ENCODE measurements around the gene RFPL1.
A peak's percentile ranks its signal among the peaks of the same experiment; 100 is the strongest.

The RFPL1 gene

DNA sequence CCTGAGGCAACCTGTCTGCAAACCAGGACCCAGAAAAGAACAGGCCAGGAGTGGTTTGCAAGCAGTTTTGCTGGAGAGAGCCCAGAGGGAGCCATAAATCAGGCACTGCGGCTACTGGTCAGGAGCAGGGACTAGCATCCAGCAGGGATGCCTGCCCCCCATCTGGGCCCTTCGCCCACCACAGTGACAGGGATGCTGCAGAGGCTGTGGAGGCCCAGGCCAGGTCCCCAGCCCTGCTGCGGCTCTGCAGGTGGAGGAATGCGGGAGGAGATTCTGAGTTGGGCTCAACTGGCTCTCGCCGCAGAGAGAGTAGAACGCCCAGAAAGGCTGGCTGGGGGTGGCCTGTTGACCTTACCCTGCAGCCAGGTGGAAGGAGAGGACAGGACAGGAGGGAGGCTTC lies 25.2 kb downstream of the RFPL1 start:
- no peak overlapping the region for H3K9ac ChIP-seq (ENCODE audit: low read depth, low read length)
- H3K9me3 ChIP-seq (ENCODE audit: insufficient read depth, low read depth, low read length), result no peaks in the 10 kb centered on the region
- H3K4me3 ChIP-seq (ENCODE audit: low read length), result no peak overlapping the region
- no peak overlapping the region for H3K27ac ChIP-seq (ENCODE audit: low read length)
- no peaks in the 10 kb centered on the region for H3K36me3 ChIP-seq (ENCODE audit: insufficient read depth, low read depth, low read length)
- no peaks in the 10 kb centered on the region for H3K4me1 ChIP-seq (ENCODE audit: insufficient read depth, low read length)
- peaks cover 3% of the 10 kb centered on the region for H3K27me3 ChIP-seq (ENCODE audit: insufficient read depth, low read length)

GRCh38 chr22:29464581-29464980 lies 26.2 kb downstream of the RFPL1 start:
- H3K4me1 ChIP-seq (ENCODE audit: insufficient read depth, low read length), result peaks cover 4% of the 10 kb centered on the region; the same call in 1 of the 2 replicates
- H3K27me3 ChIP-seq (ENCODE audit: insufficient read depth, low read length), result peaks cover 13% of the 10 kb centered on the region
- H3K9ac ChIP-seq (ENCODE audit: low read depth, low read length), result no peak overlapping the region
- H3K4me3 ChIP-seq (ENCODE audit: low read length), result no peak overlapping the region
- H3K36me3 ChIP-seq (ENCODE audit: insufficient read depth, low read depth, low read length), result no peaks in the 10 kb centered on the region
- H3K9me3 ChIP-seq (ENCODE audit: insufficient read depth, low read depth, low read length), result no peaks in the 10 kb centered on the region
- H3K27ac ChIP-seq (ENCODE audit: low read length), result no peak overlapping the region

GRCh38 chr22:29469755-29470154 lies 31.4 kb downstream of the RFPL1 start:
- H3K4me1 ChIP-seq (ENCODE audit: insufficient read depth, low read length), result peaks cover 8% of the 10 kb centered on the region; the same call in 1 of the 2 replicates
- H3K36me3 ChIP-seq (ENCODE audit: insufficient read depth, low read depth, low read length), result no peaks in the 10 kb centered on the region
- H3K27me3 ChIP-seq (ENCODE audit: insufficient read depth, low read length), result peaks cover 35% of the 10 kb centered on the region
- H3K27ac ChIP-seq (ENCODE audit: low read length), result no peak overlapping the region
- peak overlapping the region; percentile 73 for H3K4me3 ChIP-seq (ENCODE audit: low read length)
- peak overlapping the region; percentile 50; the same call in 1 of the 2 replicates for H3K9ac ChIP-seq (ENCODE audit: low read depth, low read length)
- no peaks in the 10 kb centered on the region for H3K9me3 ChIP-seq (ENCODE audit: insufficient read depth, low read depth, low read length)

- Histone ChIP-seq H3K9me3 (ENCODE audit: insufficient read depth, low read depth, low read length) (no peaks in the 10 kb centered on the region), H3K4me3 (ENCODE audit: low read length) (peak overlapping the region; percentile 73), H3K9ac (ENCODE audit: low read depth, low read length) (peak overlapping the region; percentile 50; the same call in 1 of the 2 replicates), H3K27me3 (ENCODE audit: insufficient read depth, low read length) (peaks cover 35% of the 10 kb centered on the region), H3K36me3 (ENCODE audit: insufficient read depth, low read depth, low read length) (no peaks in the 10 kb centered on the region), H3K27ac (ENCODE audit: low read length) (no peak overlapping the region), H3K4me1 (ENCODE audit: insufficient read depth, low read length) (peaks cover 8% of the 10 kb centered on the region; the same call in 1 of the 2 replicates)
Observed at GRCh38 chr22:29470159-29470855, 31.9 kb downstream of the RFPL1 start.

DNA sequence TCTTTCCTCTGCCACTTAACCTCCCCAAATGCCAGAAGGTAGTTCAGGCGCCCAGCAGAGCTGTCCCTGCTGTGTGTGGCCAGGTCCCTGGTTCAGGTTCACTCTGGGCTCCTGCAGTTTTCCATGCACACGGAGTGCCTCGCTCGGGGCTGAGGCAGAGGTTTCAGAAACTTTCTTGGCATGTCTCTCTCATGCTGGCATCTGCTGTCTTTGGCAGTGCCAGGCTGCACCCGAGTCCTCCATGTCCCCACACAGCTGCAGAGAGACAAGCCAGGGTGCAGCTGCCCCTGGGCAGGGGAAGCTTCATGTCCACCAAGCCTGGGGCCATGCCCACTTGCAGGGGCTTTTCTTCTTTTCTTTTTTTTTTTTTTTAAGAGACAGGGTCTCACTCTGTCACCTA lies 34.6 kb downstream of the RFPL1 start:
- H3K27ac ChIP-seq (ENCODE audit: low read length), result no peak overlapping the region
- H3K36me3 ChIP-seq (ENCODE audit: insufficient read depth, low read depth, low read length), result no peaks in the 10 kb centered on the region
- H3K4me1 ChIP-seq (ENCODE audit: insufficient read depth, low read length), result peaks cover 13% of the 10 kb centered on the region; the same call in 1 of the 2 replicates
- no peak overlapping the region for H3K4me3 ChIP-seq (ENCODE audit: low read length)
- no peaks in the 10 kb centered on the region for H3K9me3 ChIP-seq (ENCODE audit: insufficient read depth, low read depth, low read length)
- peaks cover 59% of the 10 kb centered on the region for H3K27me3 ChIP-seq (ENCODE audit: insufficient read depth, low read length)
- no peak overlapping the region for H3K9ac ChIP-seq (ENCODE audit: low read depth, low read length)

- H3K27ac ChIP-seq (ENCODE audit: low read length), result no peak overlapping the region
- H3K36me3 ChIP-seq (ENCODE audit: insufficient read depth, low read depth, low read length), result no peaks in the 10 kb centered on the region
- H3K4me1 ChIP-seq (ENCODE audit: insufficient read depth, low read length), result peaks cover 4% of the 10 kb centered on the region; the same call in 1 of the 2 replicates
- H3K4me3 ChIP-seq (ENCODE audit: low read length), result no peak overlapping the region
- H3K27me3 ChIP-seq (ENCODE audit: insufficient read depth, low read length), result peaks cover 65% of the 10 kb centered on the region
- H3K9me3 ChIP-seq (ENCODE audit: insufficient read depth, low read depth, low read length), result peaks cover 3% of the 10 kb centered on the region; the same call in 1 of the 2 replicates
- H3K9ac ChIP-seq (ENCODE audit: low read depth, low read length), result no peak overlapping the region
Observed at GRCh38 chr22:29475550-29475949, 37.2 kb downstream of the RFPL1 start.

GRCh38 chr22:29476116-29476515 lies 37.7 kb downstream of the RFPL1 start:
- Histone ChIP-seq H3K9me3 (ENCODE audit: insufficient read depth, low read depth, low read length) (peaks cover 6% of the 10 kb centered on the region; the same call in 1 of the 2 replicates), H3K4me3 (ENCODE audit: low read length) (no peak overlapping the region), H3K36me3 (ENCODE audit: insufficient read depth, low read depth, low read length) (no peaks in the 10 kb centered on the region), H3K27ac (ENCODE audit: low read length) (no peak overlapping the region), H3K27me3 (ENCODE audit: insufficient read depth, low read length) (peaks cover 68% of the 10 kb centered on the region), H3K9ac (ENCODE audit: low read depth, low read length) (no peak overlapping the region), H3K4me1 (ENCODE audit: insufficient read depth, low read length) (peaks cover 4% of the 10 kb centered on the region; the same call in 1 of the 2 replicates)

- Histone ChIP-seq H3K4me1 (ENCODE audit: insufficient read depth, low read length) (peaks cover 10% of the 10 kb centered on the region; the same call in 1 of the 2 replicates), H3K9ac (ENCODE audit: low read depth, low read length) (no peak overlapping the region), H3K4me3 (ENCODE audit: low read length) (peak overlapping the region; percentile 56; the same call in 1 of the 2 replicates), H3K36me3 (ENCODE audit: insufficient read depth, low read depth, low read length) (no peaks in the 10 kb centered on the region), H3K27me3 (ENCODE audit: insufficient read depth, low read length) (peaks cover 75% of the 10 kb centered on the region), H3K27ac (ENCODE audit: low read length) (no peak overlapping the region), H3K9me3 (ENCODE audit: insufficient read depth, low read depth, low read length) (peaks cover 6% of the 10 kb centered on the region; the same call in 1 of the 2 replicates)
Observed at GRCh38 chr22:29477723-29478318, 39.4 kb downstream of the RFPL1 start.

- Histone ChIP-seq H3K27ac (ENCODE audit: low read length) (no peak overlapping the region), H3K36me3 (ENCODE audit: insufficient read depth, low read depth, low read length) (no peaks in the 10 kb centered on the region), H3K4me1 (ENCODE audit: insufficient read depth, low read length) (peaks cover 10% of the 10 kb centered on the region; the same call in 1 of the 2 replicates), H3K27me3 (ENCODE audit: insufficient read depth, low read length) (peaks cover 82% of the 10 kb centered on the region), H3K4me3 (ENCODE audit: low read length) (peak overlapping the region; percentile 56), H3K9me3 (ENCODE audit: insufficient read depth, low read depth, low read length) (peaks cover 6% of the 10 kb centered on the region; the same call in 1 of the 2 replicates), H3K9ac (ENCODE audit: low read depth, low read length) (no peak overlapping the region)
Observed at GRCh38 chr22:29478326-29479276, 40.2 kb downstream of the RFPL1 start.

- H3K4me3 ChIP-seq (ENCODE audit: low read length), result peak within 1 kb of the TSS; percentile 60
- H3K36me3 ChIP-seq (ENCODE audit: insufficient read depth, low read depth, low read length), result no peaks in the 10 kb centered on the region
- H3K27ac ChIP-seq (ENCODE audit: low read length), result no peak within 1 kb of the TSS
- H3K4me1 ChIP-seq (ENCODE audit: insufficient read depth, low read length), result peaks cover 10% of the 10 kb centered on the region; the same call in 1 of the 2 replicates
- peak within 1 kb of the TSS; percentile 10; the same call in 1 of the 2 replicates for H3K9ac ChIP-seq (ENCODE audit: low read depth, low read length)
- peaks cover 78% of the 10 kb centered on the region for H3K27me3 ChIP-seq (ENCODE audit: insufficient read depth, low read length)
- H3K9me3 ChIP-seq (ENCODE audit: insufficient read depth, low read depth, low read length), result peaks cover 6% of the 10 kb centered on the region; the same call in 1 of the 2 replicates
Observed at GRCh38 chr22:29479417-29480261, 41.3 kb downstream of the RFPL1 start, which contains the start of gene NEFH. NEFH (plus strand) TSS chr22:29480218; CDS start chr22:29480263, 45 bp downstream.

Data from iPS-20b (cell line).